Mammary epithelial cell (primary cell): ENCODE measurements around the gene AKIRIN2.

Experiments used
- EZH2 ChIP-seq: IDR thresholded peaks from 2 replicates; pipeline ENCODE4 v1.6.1; 2012; ENCODE audit warnings: low read length, inconsistent platforms, borderline replicate concordance
- TF ChIP-seq, protein P1 (sequence below), 2 donors: IDR thresholded peaks in 1 of 2; conservative IDR thresholded peaks in 1 of 2; 2 replicates each; pipeline ENCODE4 v1.5.1; 2011 to 2012; ENCODE audit warnings: inconsistent platforms in 2 of 2, low read length in 2 of 2, mild to moderate bottlenecking in 2 of 2, control low read depth in 1 of 2, low read depth in 1 of 2; ENCODE audit not compliant: insufficient read depth in 1 of 2; ENCODE audit errors: extremely low read depth in 1 of 2

DNA sequence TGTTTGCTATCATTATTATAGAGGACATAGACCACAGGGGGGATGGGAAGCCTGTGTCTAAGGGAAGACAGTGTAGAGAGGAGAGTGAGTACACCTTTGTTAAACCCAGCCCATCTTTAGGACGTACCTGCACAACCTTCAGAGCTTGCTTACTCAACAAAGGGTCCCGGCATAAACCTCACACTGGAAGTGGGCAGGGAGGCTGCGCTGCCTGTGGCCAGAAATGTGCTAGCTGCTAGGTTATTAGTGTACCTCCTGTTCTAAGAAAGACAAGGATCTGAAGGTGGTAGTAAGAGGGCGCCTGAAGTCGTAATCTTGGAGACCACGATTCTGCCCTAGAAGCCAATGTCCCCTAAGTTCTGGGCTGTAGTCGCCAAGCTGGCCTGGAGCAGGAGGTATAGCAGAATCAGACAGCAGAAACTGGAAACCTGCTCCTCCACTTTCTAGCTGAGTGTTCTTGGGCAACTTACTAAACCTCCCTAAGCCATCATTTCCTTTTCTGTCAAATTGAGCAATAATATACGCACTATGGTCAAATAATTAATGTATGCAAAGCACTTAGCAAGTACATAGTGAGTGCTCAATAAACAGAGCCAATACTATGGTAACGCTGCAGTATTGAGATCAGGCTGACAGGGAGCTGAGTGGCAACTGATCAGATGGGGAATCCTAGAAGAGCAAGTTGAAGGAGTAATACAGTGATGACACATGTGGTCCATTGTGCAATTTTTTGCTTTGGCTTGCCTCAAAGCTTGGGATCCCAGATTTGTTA is 16.8 kb upstream of the AKIRIN2 start:
- TF ChIP-seq, protein P1, sequence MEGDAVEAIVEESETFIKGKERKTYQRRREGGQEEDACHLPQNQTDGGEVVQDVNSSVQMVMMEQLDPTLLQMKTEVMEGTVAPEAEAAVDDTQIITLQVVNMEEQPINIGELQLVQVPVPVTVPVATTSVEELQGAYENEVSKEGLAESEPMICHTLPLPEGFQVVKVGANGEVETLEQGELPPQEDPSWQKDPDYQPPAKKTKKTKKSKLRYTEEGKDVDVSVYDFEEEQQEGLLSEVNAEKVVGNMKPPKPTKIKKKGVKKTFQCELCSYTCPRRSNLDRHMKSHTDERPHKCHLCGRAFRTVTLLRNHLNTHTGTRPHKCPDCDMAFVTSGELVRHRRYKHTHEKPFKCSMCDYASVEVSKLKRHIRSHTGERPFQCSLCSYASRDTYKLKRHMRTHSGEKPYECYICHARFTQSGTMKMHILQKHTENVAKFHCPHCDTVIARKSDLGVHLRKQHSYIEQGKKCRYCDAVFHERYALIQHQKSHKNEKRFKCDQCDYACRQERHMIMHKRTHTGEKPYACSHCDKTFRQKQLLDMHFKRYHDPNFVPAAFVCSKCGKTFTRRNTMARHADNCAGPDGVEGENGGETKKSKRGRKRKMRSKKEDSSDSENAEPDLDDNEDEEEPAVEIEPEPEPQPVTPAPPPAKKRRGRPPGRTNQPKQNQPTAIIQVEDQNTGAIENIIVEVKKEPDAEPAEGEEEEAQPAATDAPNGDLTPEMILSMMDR (conservative IDR thresholded peaks at IDR 0.05 in 1 of 2, IDR thresholded peaks at IDR 0.05 in 1 of 2; ENCODE audit: extremely low read depth in 1 of 2, insufficient read depth in 1 of 2, low read depth in 1 of 2, low read length in 2 of 2) = no peak
- TF ChIP-seq EZH2 = no peak
